Stimulated activated CD4-positive, alpha-beta T cell treated with anti-CD3 and anti-CD28 coated beads, Interleukin-15, amount 100 ng/mL, for 48 hours (primary cell): ENCODE measurements around the gene HOXB5.

Experiments
- DNase-seq, 2 donors: peaks; one replicate each; pipeline ENCODE4 v3.0.0-alpha.2; 2020; ENCODE audit warnings: low read depth in 2 of 2

Gene HOXB5

GRCh38 chr17:48575066-48575582, 18.5 kb downstream of the HOXB5 start:
- DNase-seq = no peak

- no peak for DNase-seq
These were observed 19.0 kb downstream of the HOXB5 start for GRCh38 chr17:48574505-48575065.

- DNase-seq = no peak
These were observed 21.7 kb downstream of the HOXB5 start for GRCh38 chr17:48571826-48572417.

- no peak for DNase-seq
These were observed 22.4 kb downstream of the HOXB5 start for GRCh38 chr17:48571024-48571818.

GRCh38 chr17:48570325-48571023, 23.1 kb downstream of the HOXB5 start:
- no peak for DNase-seq

GRCh38 chr17:48569674-48570324, 23.8 kb downstream of the HOXB5 start:
- DNase-seq = no peak

- DNase-seq = no peak
These were observed 24.4 kb downstream of the HOXB5 start for GRCh38 chr17:48569240-48569582.

- no peak for DNase-seq
These were observed 24.9 kb downstream of the HOXB5 start for GRCh38 chr17:48568499-48569239.

GRCh38 chr17:48567646-48568354, 25.8 kb downstream of the HOXB5 start:
- DNase-seq = no peak

GRCh38 chr17:48567209-48567608, 26.4 kb downstream of the HOXB5 start:
- no peak for DNase-seq

GRCh38 chr17:48566717-48567116, 26.9 kb downstream of the HOXB5 start:
- no peak for DNase-seq

- DNase-seq = no peak
These were observed 27.5 kb downstream of the HOXB5 start for GRCh38 chr17:48565925-48566710.

GRCh38 chr17:48565022-48565554, 28.5 kb downstream of the HOXB5 start:
- no peak for DNase-seq

GRCh38 chr17:48564188-48565021, 29.2 kb downstream of the HOXB5 start:
- no peak for DNase-seq

GRCh38 chr17:48563867-48564187, 29.8 kb downstream of the HOXB5 start:
- DNase-seq = no peak

- DNase-seq = no peak
These were observed 30.2 kb downstream of the HOXB5 start for GRCh38 chr17:48563385-48563838.

- DNase-seq = no peak
These were observed 30.6 kb downstream of the HOXB5 start for GRCh38 chr17:48562934-48563333.
